GM18867 (cell line): ENCODE measurements around the gene PGM3.

ENCODE experiments used
- ATAC-seq: cut with Tn5 transposase; IDR thresholded peaks from one replicate; pipeline ENCODE4 v1.9.1; 2021; ENCODE audit warnings: mild to moderate bottlenecking, moderate library complexity; ENCODE audit not compliant: unreplicated experiment

Gene PGM3

GRCh38 chr6:83124553-83124952 lies 68.5 kb downstream of the PGM3 start:
- no peak for ATAC-seq

GRCh38 chr6:83119742-83120300 lies 73.2 kb downstream of the PGM3 start:
- no peak for ATAC-seq

- ATAC-seq: no peak
Observed at GRCh38 chr6:83117802-83118201, 75.3 kb downstream of the PGM3 start.
